ENCODE measurements around the gene PRKAG2. TPM values are rescaled to one million over a fixed set of nuclear protein-coding genes. Genes with fewer than 3 reads are reported as not detected.

The PRKAG2 gene
- total RNA-seq, 1 donor from 2014 or later: 20.8 TPM

DNA sequence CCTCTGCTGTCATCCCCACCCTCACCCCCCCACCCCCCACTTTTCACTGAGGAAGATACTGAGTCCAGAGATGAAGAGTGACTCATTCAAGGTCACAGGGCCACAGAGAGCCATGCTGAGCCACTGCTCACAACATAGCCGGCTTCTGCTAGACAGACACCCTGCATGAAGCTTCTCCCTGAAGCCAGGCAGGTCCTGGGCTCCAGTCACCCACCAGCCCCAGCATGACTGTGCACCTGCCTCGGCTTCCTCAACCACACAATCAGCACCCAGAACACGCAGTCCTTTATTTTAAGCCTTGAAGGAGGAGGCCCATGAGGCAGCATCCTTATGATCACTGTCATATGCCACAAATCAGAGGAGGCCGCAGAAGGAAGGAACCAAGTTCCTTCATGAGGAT lies 19.2 kb upstream of the PRKAG2 start:
- TF ChIP-seq, protein P1, sequence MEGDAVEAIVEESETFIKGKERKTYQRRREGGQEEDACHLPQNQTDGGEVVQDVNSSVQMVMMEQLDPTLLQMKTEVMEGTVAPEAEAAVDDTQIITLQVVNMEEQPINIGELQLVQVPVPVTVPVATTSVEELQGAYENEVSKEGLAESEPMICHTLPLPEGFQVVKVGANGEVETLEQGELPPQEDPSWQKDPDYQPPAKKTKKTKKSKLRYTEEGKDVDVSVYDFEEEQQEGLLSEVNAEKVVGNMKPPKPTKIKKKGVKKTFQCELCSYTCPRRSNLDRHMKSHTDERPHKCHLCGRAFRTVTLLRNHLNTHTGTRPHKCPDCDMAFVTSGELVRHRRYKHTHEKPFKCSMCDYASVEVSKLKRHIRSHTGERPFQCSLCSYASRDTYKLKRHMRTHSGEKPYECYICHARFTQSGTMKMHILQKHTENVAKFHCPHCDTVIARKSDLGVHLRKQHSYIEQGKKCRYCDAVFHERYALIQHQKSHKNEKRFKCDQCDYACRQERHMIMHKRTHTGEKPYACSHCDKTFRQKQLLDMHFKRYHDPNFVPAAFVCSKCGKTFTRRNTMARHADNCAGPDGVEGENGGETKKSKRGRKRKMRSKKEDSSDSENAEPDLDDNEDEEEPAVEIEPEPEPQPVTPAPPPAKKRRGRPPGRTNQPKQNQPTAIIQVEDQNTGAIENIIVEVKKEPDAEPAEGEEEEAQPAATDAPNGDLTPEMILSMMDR (conservative IDR thresholded peaks at IDR 0.05; ENCODE audit: low read depth, low read length): no peak
- DNase-seq (ENCODE audit: low read depth): no peak
- no peak overlapping the region for H3K4me3 ChIP-seq (ENCODE audit: low read depth, low read length)

DNA sequence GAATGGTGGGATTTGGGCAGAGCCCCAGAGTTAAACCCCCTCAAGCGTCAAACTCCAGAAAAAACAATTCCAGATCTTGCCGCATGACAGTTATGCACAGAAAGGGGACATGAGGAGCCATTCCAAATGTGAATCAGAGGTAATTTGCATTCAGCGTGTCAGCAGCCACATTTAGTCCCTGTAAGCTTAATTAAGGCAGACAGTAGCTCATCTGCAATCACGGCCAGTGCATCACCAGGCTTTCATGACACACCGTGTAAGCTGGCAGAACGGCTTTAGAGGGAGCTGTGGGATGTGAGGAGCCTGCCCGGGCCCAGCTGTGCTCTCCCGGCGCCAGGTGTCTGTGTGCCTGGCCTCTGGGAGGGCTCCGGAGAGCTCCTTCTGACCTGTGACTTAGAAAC lies 18.7 kb upstream of the PRKAG2 start:
- TF ChIP-seq, protein P1 (conservative IDR thresholded peaks at IDR 0.05; ENCODE audit: low read depth, low read length): no peak
- no peak overlapping the region for H3K4me3 ChIP-seq (ENCODE audit: low read depth, low read length)
- no peak for DNase-seq (ENCODE audit: low read depth)

DNA sequence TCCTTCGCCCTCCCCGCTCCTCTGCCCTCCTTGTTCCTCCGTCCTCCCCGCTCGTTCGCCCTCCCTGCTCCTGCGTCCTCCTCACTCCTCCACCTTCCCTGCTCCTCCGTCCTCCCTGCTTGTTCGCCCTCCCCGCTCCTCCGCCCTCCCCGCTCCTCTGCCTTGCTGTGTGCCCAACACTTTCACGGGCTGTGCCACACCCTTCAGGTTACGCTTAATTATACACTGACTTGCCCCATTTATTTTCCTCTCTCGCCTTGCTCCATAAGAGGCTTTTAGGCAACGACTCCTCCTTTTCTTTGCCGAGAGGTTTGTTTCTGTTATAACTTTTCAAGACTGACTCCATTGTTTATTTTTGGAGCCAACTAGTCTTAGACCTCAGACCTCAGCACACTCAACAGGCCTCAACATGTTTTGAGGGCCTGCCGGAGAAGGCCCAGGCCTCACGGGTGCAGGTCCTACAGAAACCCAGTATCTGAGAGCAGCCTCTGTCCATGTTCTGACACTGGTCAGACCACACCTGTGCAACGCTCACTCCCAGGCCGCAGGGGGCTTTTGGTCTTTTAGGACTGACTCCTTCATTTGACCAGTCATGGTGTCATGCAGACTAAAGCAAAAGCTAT lies 18.2 kb upstream of the PRKAG2 start:
- TF ChIP-seq, protein P1 (conservative IDR thresholded peaks at IDR 0.05; ENCODE audit: low read depth, low read length): no peak
- no peak for DNase-seq (ENCODE audit: low read depth)

DNA sequence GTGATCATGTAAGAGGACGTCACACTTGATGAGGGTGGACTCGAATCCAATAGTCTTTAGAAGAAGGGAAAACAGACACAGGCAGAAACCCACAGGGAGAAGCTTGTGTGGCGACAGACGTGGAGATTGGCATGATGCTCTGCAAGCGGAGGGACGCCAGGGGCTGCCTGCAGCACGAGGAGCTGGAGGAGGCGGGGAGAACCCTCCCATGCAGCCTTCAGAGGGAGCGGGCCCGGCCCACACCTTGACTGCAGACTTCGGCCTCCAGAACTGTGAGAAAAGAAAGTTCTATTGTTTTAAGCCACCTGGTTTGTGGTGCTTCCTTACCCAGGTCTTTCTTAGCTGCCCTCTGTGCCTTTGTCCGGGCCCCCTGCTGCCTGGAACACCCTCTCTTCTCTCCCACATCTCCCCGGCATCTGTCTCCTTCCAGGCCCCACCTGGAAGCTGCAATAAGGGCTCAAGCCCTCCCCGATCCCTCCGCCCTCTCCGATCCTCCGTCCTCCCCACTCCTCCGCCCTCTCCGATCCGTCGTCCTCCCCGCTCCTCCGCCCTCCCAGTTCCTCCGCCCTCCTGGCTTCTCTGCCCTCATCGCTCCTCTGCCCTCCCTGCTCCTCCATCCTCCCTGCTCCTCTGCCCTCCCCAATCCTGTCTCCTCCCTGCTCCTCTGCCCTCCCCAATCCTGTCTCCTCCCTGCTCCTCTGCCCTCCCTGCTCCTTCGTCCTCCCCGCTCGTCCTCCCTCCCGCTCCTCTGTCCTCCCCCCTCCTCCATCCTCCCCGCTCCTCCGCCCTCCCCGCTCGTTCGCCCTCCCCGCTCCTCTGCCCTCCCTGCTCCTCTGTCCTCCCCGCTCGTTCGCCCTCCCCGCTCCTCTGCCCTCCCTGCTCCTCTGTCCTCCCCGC lies 17.4 kb upstream of the PRKAG2 start:
- no peak overlapping the region for H3K4me3 ChIP-seq (ENCODE audit: low read depth, low read length)
- TF ChIP-seq, protein P1 (conservative IDR thresholded peaks at IDR 0.05; ENCODE audit: low read depth, low read length): no peak
- DNase-seq (ENCODE audit: low read depth): no peak

More for the DNA sequence above, 18.2 kb upstream of the PRKAG2 start:
- no peak overlapping the region for H3K4me3 ChIP-seq (ENCODE audit: low read depth, low read length)

DNA sequence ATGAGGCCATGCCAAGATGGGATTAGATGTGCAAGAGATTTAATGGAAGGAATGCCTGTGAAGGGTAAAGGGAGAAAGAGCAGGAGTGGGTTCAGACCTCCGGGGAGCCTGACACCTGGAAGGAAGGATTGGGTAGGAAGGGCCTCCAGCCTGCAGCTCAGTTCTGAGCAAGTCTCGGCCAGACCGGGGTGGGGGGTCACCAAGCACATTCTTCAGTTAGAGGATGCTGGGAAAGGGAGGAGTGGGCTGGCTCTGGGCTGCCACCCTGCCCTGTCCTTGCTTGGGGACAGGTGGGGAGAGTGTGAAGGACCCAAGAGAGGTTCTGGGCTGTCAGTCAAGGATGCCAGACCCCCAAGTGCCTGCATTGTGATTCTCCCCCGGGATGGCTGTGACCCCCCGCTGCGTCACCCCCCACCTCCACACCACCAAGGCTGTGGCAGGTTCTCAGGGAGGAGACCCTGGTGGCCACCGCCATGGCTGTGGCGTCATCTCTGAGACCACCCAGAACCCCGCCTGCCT lies 16.5 kb upstream of the PRKAG2 start:
- TF ChIP-seq, protein P1 (conservative IDR thresholded peaks at IDR 0.05; ENCODE audit: low read depth, low read length): no peak
- H3K4me3 ChIP-seq (ENCODE audit: low read depth, low read length): no peak overlapping the region
- no peak for DNase-seq (ENCODE audit: low read depth)

DNA sequence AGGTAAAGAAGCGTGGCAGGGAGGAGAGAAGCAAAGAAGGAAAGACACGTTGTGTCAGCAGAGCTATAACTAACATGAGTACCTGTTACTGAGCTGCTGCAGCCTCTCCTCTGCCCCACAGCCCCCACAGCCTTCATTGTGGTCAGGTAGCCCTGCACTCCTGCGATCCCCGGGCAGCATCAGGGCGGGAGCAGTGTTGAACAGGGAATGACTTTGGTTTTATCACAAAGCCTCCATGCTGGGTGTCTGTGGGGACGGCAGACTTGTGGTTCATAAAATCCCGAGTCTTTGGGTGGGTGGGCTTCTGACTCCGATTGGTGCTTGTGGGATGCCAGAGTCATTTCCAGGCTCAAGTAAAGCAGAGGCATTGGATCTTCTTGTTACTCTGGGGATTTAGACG lies 14.8 kb upstream of the PRKAG2 start:
- no peak overlapping the region for H3K4me3 ChIP-seq (ENCODE audit: low read depth, low read length)
- TF ChIP-seq, protein P1 (conservative IDR thresholded peaks at IDR 0.05; ENCODE audit: low read depth, low read length): no peak
- DNase-seq (ENCODE audit: low read depth): no peak

Data from epithelial cell of proximal tubule (primary cell).